H1 (cell line): ENCODE results near the gene USP10.

Experiments used
- BRCA1 ChIP-seq: IDR thresholded peaks from 2 replicates; pipeline ENCODE4 v1.6.1; 2012; ENCODE audit warnings: low read depth, low read length, improper control_type of control experiment
- CTCF ChIP-seq, 3 experiments: IDR thresholded peaks; 1 replicate in 2 of 3; 2 replicates in 1 of 3; pipeline versions ENCODE4 v1.5.1 to v1.6.1; 2011; ENCODE audit warnings: low read length in 3 of 3, mild to moderate bottlenecking in 3 of 3, inconsistent platforms in 2 of 3, low read depth in 1 of 3, moderate library complexity in 1 of 3; ENCODE audit not compliant: insufficient read depth in 1 of 3; ENCODE audit errors: control extremely low read depth in 1 of 3
- EZH2 ChIP-seq: fragments of 200-600 bp; sonication (generic); IDR thresholded peaks from 2 replicates; pipeline ENCODE4 v1.7.1; 2012; ENCODE audit warnings: low read depth, mild to moderate bottlenecking, moderate library complexity, low read length, inconsistent platforms; ENCODE audit not compliant: severe bottlenecking
- JUND ChIP-seq: IDR thresholded peaks from 2 replicates; pipeline ENCODE4 v1.6.1; 2011; ENCODE audit warnings: mild to moderate bottlenecking, improper control_type of control experiment, low read length
- NRF1 ChIP-seq: IDR thresholded peaks from 2 replicates; pipeline ENCODE4 v1.6.1; 2011; ENCODE audit warnings: mild to moderate bottlenecking, low read depth, low read length, improper control_type of control experiment
- RXRA ChIP-seq: IDR thresholded peaks from 2 replicates; pipeline ENCODE4 v1.6.1; 2011; ENCODE audit warnings: low read depth, mild to moderate bottlenecking, low read length, moderate library complexity; ENCODE audit not compliant: insufficient read depth

GRCh38 chr16:84650062-84650991 lies 49.5 kb upstream of the USP10 start:
- no peak for TF ChIP-seq EZH2
- no peak for TF ChIP-seq BRCA1
- TF ChIP-seq CTCF (IDR thresholded peaks at IDR 0.05; ENCODE audit: control extremely low read depth in 1 of 3, insufficient read depth in 1 of 3, low read depth in 1 of 3, low read length in 3 of 3) = no peak
- no peak for TF ChIP-seq NRF1
- TF ChIP-seq JUND = no peak
- no peak for TF ChIP-seq RXRA
